HepG2 (cell line): Measurements from ENCODE around the gene KMT2B. TPM values are rescaled to one million over a fixed set of nuclear protein-coding genes. Genes with fewer than 3 reads are reported as not detected.
A peak's percentile ranks its signal among the peaks of the same experiment; 100 is the strongest.

Source experiments
- CERS6 ChIP-seq: sonication (generic); formaldehyde crosslinking; IDR thresholded peaks from 2 replicates; pipeline ENCODE4 v1.5.0; 2020; ENCODE audit warnings: missing genetic modification reagents
- EEA1 ChIP-seq: sonication (generic); formaldehyde crosslinking; IDR thresholded peaks from 2 replicates; pipeline ENCODE4 v1.5.1; 2020; ENCODE audit warnings: mild to moderate bottlenecking, missing genetic modification reagents, borderline replicate concordance
- HINFP ChIP-seq: sonication (generic); formaldehyde crosslinking; IDR thresholded peaks from 2 replicates; pipeline ENCODE4 v1.4.0; 2020; ENCODE audit warnings: low read depth, mild to moderate bottlenecking, missing genetic modification reagents
- HNF4A ChIP-seq: sonication (generic); formaldehyde crosslinking; IDR thresholded peaks from 2 replicates; pipeline ENCODE4 v1.4.0; 2020; ENCODE audit warnings: missing genetic modification reagents
- KDM5B ChIP-seq: sonication (generic); formaldehyde crosslinking; IDR thresholded peaks from 2 replicates; pipeline ENCODE4 v1.4.0; 2020; ENCODE audit warnings: missing genetic modification reagents, mild to moderate bottlenecking, borderline replicate concordance
- NCOA1 ChIP-seq: sonication (generic); formaldehyde crosslinking; IDR thresholded peaks from 2 replicates; pipeline ENCODE4 v1.9.0; 2021; ENCODE audit warnings: missing genetic modification reagents
- PAF1 ChIP-seq: IDR thresholded peaks from 2 replicates; pipeline ENCODE4 v1.6.1; 2016; ENCODE audit warnings: missing genetic modification reagents, missing compliant biosample characterization
- PCBP2 ChIP-seq: fragments of 200-400 bp; formaldehyde crosslinking; optimal IDR thresholded peaks from 2 replicates; pipeline ENCODE3; 2018; ENCODE audit warnings: low read length, low read depth; ENCODE audit not compliant: poor library complexity, severe bottlenecking
- RFX3 ChIP-seq: IDR thresholded peaks from 2 replicates; pipeline ENCODE4 v1.6.1; 2016; ENCODE audit warnings: missing biosample characterization, missing genetic modification reagents
- SIN3A ChIP-seq: IDR thresholded peaks from 2 replicates; pipeline ENCODE4 v1.6.1; 2011; ENCODE audit warnings: low read depth, mild to moderate bottlenecking, control low read depth, low read length, borderline replicate concordance
- SIX1 ChIP-seq: sonication (generic); formaldehyde crosslinking; IDR thresholded peaks from 2 replicates; pipeline ENCODE4 v1.4.0; 2020; ENCODE audit warnings: missing genetic modification reagents, borderline replicate concordance
- SNRNP70 ChIP-seq: fragments of 200-400 bp; formaldehyde crosslinking; IDR thresholded peaks from 2 replicates; pipeline ENCODE4 v1.6.1; 2017; ENCODE audit warnings: mild to moderate bottlenecking, low read depth, low read length, moderate library complexity
- SOX6 ChIP-seq, 2 experiments: fragments of 450-650 bp in 1 of 2; sonication (generic) in 1 of 2; formaldehyde crosslinking in 1 of 2; IDR thresholded peaks; 2 replicates each; pipeline versions ENCODE4 v1.4.0 to v1.6.1; 2017 to 2020; ENCODE audit warnings: antibody characterized with exemption in 1 of 2, mild to moderate bottlenecking in 1 of 2, missing genetic modification reagents in 1 of 2
- STAG1 ChIP-seq: sonication (generic); formaldehyde crosslinking; IDR thresholded peaks from 2 replicates; pipeline ENCODE4 v1.4.0; 2020; ENCODE audit warnings: missing genetic modification reagents
- TCF7L2 ChIP-seq: IDR thresholded peaks from 2 replicates; pipeline ENCODE4 v1.6.1; 2011; ENCODE audit warnings: mild to moderate bottlenecking, low read depth, low read length, moderate library complexity
- THAP9 ChIP-seq: sonication (generic); formaldehyde crosslinking; IDR thresholded peaks from 2 replicates; pipeline ENCODE4; 2020; ENCODE audit warnings: missing genetic modification reagents, mild to moderate bottlenecking, borderline replicate concordance
- ZBTB43 ChIP-seq: sonication (generic); formaldehyde crosslinking; conservative IDR thresholded peaks from 2 replicates; pipeline ENCODE4 v1.4.0; 2020; ENCODE audit warnings: missing genetic modification reagents
- ZBTB46 ChIP-seq: sonication (generic); formaldehyde crosslinking; IDR thresholded peaks from 2 replicates; pipeline ENCODE4 v1.4.0; 2020; ENCODE audit warnings: mild to moderate bottlenecking, missing genetic modification reagents, borderline replicate concordance
- ZNF225 ChIP-seq: sonication (generic); formaldehyde crosslinking; IDR thresholded peaks from 2 replicates; pipeline ENCODE4 v1.4.0; 2020; ENCODE audit warnings: mild to moderate bottlenecking, missing genetic modification reagents
- ZSCAN12 ChIP-seq: sonication (generic); formaldehyde crosslinking; IDR thresholded peaks from 2 replicates; pipeline ENCODE4 v1.9.0; 2021; ENCODE audit warnings: mild to moderate bottlenecking, missing genetic modification reagents
- polyA plus RNA-seq, 8 experiments: library from polyadenylated mRNA; depleted of rRNA in 3 of 8; stranded (reverse) in 7 of 8; unstranded in 1 of 8; fragments of >200 nt; fragmentation: Illumina TruSeq in 4 of 8; extraction: Trizol in 4 of 8; gene quantifications; 2 replicates each; pipeline versions ENCODE4 v1.2.1 to v1.2.3, GENCODE V29; 2011 to 2016; ENCODE audit warnings: low read depth in 4 of 8, missing spikeins in 1 of 8, mixed read lengths in 1 of 8; ENCODE audit not compliant: insufficient read depth in 1 of 8
- total RNA-seq, 5 experiments: library from RNA; depleted of rRNA; stranded (reverse); fragments of >200 nt; fragmentation: Illumina TruSeq; extraction: Trizol; gene quantifications; 2 replicates each; pipeline ENCODE4 v1.2.3, GENCODE V29; 2016; ENCODE audit warnings: low read depth in 1 of 5

KMT2B gene
- total and polyA plus RNA-seq, 2 of the 13 experiments (the other 11 are each of a cell fraction or from before 2014, with no cell fraction given), result 6.2 to 16.9 TPM

- no peak for TF ChIP-seq SIX1 (CRISPR knock-in tag)
- TF ChIP-seq SIN3A, result no peak
- no peak for TF ChIP-seq HNF4A
- no peak for TF ChIP-seq EEA1
- no peak for TF ChIP-seq STAG1 (CRISPR knock-in tag)
- 0 out of 2 replicates have a peak, but pooled peaks have one; percentile 33 for TF ChIP-seq NCOA1 (CRISPR knock-in tag)
- no peak for TF ChIP-seq ZNF225 (CRISPR knock-in tag)
- no peak for TF ChIP-seq SOX6 (IDR thresholded peaks at IDR 0.05)
- TF ChIP-seq SOX6 (CRISPR knock-in tag; IDR thresholded peaks at IDR 0.05), result no peak
- TF ChIP-seq TCF7L2, result no peak
- no peak for TF ChIP-seq HINFP (CRISPR knock-in tag)
- TF ChIP-seq THAP9 (CRISPR knock-in tag), result no peak; the same call in 1 of the 2 replicates
- TF ChIP-seq RFX3 (CRISPR knock-in tag), result no peak
- no peak for TF ChIP-seq ZBTB46 (CRISPR knock-in tag)
- no peak for TF ChIP-seq CERS6 (CRISPR knock-in tag)
- TF ChIP-seq ZSCAN12 (CRISPR knock-in tag), result 0 out of 2 replicates have a peak, but pooled peaks have one; percentile 11
- TF ChIP-seq SNRNP70, result no peak
- no peak for TF ChIP-seq PAF1 (CRISPR knock-in tag)
- no peak for TF ChIP-seq PCBP2
- peak; percentile 66; the same call in 1 of the 2 replicates for TF ChIP-seq KDM5B
- no peak for TF ChIP-seq ZBTB43 (CRISPR knock-in tag)
Measured at GRCh38 chr19:35715981-35716800, 1.6 kb upstream of the KMT2B start (continued).
